GM21447 (cell line): ENCODE data around the gene GPC5.
"Not testable (repeated sequence)": the region's sequence is repeated elsewhere in the genome, so short reads cannot be mapped to it uniquely, and the experiment has no call there.

Experiments
- ATAC-seq: cut with Tn5 transposase; IDR thresholded peaks from one replicate; pipeline ENCODE4 v1.9.1; 2021; ENCODE audit not compliant: unreplicated experiment

The GPC5 gene

GRCh38 chr13:91368676-91369440 lies 29.6 kb upstream of the GPC5 start:
- no peak for ATAC-seq

DNA sequence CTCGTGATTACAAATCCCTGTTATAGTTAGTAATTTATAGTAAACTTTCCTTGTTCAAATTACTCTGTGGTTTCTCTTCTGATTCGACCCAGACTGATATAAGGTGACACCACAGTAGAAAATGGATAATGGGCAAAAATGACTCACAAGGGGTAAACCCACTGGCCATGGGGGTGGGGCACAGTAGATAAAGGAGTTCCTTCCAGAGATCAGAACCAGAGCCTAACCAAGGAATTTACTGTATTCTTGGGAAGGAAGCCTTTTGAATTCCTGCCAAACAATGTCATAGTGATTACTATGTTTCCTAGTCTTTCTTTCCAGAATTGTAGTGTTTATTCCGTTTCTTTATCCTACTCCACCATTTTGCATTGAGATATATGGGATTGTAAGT lies 29.0 kb upstream of the GPC5 start:
- ATAC-seq = no peak

- no peak for ATAC-seq
Observed at GRCh38 chr13:91370501-91370900, 27.9 kb upstream of the GPC5 start.

GRCh38 chr13:91372911-91373310 lies 25.5 kb upstream of the GPC5 start:
- ATAC-seq = no peak

- peak; percentile 99 for ATAC-seq
Observed at GRCh38 chr13:91375116-91375729, 23.2 kb upstream of the GPC5 start.

GRCh38 chr13:91381371-91381770 lies 17.1 kb upstream of the GPC5 start:
- no peak for ATAC-seq

DNA sequence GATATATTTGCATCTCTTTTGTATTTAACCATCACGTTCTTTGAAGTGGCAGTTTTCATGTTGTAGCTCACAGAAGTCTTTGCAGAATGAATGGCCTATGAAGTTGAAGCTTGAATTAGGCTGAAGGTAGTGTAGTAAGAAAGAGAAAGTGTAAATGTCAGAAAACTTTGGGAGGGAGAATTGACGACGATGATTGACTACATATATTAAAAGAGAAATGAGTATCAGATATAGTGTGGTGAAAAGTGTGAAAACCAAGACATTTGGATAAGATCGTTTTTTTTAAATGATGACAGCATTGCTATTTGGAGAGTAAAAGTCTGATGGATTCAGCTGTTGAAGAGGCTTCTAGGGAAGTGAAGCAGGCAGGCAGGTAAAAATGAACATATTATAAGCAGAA lies 14.6 kb upstream of the GPC5 start:
- ATAC-seq = no peak

- no peak for ATAC-seq
Observed at GRCh38 chr13:91384896-91385295, 13.5 kb upstream of the GPC5 start.

- ATAC-seq = no peak
Observed at GRCh38 chr13:91389186-91389585, 9.2 kb upstream of the GPC5 start.

DNA sequence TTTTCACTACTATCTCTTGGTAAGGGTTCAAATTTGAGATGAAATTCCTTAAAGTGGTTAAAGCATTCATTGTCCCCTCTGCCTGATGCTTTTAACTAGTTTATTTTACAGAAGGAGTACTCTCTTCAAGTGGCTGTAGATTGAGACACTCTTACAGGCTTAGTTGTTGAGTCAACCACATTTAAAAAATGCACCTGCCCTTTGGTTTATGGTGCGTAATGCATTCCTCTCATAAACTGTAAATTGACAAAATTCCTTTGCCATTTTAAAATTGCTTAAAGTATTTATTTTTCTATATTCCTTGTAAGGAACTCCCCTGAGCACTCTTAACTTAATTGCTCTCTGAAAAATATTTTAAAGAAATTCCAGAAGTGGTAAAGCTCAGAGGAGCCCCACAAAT lies 826 bp upstream of the GPC5 start:
- no peak for ATAC-seq

- ATAC-seq = peak; percentile 6
Observed at GRCh38 chr13:91399189-91400062, 1.0 kb downstream of the GPC5 start.

DNA sequence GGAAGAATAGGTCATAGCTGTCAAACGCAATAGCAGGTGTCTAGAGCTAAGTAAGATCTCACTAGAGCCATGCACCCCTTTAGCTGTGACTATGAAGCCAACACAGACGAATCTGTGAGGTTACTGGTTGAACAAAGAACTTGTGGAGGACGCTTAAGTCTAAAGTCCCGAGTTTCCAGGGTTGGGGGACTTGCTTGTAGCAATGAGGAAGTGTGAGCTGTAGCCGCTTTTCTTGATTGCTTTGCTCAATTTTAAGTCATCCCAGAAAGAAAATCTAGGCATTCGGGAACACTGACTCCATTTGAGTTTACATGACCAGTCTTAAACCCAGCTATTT lies 1.6 kb downstream of the GPC5 start:
- no peak for ATAC-seq

DNA sequence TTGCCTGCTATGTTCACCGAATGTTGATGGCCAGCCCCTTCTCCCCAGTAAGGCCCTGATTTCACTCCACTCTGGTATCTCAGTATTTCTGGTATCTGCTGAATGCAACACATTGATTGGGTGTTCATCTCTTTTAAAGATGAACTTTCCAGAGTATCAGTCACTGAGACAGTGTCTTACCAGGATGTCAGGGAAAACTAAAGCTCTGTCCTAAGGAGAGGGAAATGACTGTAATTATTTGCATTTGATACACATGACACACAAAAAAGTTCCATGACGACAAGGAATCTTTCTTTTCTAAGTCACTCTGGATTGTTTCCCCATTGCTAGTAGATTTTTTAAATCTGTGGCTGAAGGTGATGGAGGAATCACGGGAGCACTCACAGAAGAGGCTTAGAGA lies 2.2 kb downstream of the GPC5 start:
- no peak for ATAC-seq

DNA sequence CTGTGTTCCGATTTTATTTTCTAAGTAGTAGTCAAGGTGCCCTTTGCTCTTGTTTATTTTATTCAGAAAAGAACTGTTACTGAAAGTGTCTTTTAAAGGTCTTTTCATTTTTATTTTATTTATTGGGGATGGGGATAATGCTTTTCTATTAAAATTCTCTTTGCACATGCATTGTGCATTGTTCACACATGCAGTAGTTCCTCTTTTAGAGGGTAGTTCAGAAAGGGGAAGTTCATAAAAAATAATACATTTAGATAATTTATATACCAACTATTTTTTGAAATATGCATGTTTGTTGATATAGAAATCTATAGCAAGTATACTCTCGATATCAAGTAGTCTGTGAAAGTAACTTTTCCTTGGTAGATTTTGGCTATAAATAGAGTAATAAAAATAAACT lies 3.5 kb downstream of the GPC5 start:
- no peak for ATAC-seq

DNA sequence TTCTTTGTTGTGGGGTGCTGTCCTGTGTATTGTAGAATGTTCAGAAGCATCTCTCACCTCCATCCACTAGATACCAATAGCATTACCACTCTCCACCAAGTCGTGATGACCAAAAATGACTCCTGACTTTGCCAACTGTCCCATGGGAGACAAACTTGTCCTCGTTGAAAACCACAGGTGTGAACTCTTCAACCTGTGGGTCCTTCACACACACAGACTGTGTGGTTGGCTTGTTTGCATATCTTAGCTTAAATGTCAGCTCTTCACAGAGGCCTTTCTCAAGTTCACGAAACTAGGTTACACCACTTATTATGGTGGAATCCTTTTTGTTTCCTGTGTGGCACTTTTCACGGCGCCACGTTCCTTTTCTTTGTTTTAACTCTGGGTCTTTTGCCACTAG lies 6.8 kb downstream of the GPC5 start:
- peak; percentile 81 for ATAC-seq

GRCh38 chr13:91406619-91407018 lies 8.2 kb downstream of the GPC5 start:
- ATAC-seq = no peak

GRCh38 chr13:91408971-91409370 lies 10.6 kb downstream of the GPC5 start:
- ATAC-seq = no peak

DNA sequence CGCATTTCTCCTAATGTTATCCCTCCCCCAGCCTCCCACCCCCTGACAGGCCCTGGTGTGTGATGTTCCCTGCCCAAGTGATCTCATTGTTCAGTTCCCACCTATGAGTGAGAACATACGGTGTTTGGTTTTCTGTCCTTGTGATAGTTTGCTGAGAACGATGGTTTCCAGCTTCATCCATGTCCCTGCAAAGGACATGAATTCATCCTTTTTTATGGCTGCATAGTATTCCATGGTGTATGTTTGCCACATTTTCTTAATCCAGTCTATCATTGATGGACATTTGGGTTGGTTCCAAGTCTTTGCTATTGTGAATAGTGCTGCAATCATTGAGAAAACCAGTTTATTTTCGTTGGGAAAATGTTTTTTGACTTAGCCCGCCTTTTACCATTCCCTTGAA lies 18.2 kb downstream of the GPC5 start:
- not testable (repeated sequence) for ATAC-seq

DNA sequence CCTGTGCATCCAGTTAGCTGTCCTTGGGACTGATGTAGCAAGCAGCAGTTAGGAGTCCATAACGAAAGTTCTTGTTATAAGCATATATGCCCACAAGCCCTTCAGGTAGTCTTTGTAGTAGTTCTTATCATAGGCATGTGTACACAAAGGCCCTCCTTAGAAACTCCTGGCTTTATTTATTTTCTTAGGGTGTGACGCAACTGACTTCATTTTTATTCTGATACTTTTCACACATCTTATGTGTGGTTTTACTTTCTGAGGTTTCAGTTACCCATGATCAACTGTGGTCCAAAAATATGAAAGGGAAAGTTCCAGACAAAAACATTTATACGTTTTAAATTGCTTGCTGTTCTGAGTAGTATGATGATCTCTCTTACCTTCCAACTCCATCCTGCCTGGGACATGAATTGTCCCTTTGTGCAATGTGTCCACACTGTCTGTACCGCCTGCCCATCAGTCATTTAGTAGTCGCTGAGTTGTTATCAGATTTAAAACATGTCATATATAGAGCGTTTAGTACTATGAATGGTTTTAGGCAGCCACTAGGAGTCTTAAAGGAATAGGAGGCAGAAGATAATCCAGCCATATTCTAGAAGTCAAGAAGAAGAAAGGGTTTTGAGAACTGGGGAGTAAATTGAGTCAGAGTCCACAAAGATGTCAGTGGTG lies 19.4 kb downstream of the GPC5 start:
- ATAC-seq = no peak

DNA sequence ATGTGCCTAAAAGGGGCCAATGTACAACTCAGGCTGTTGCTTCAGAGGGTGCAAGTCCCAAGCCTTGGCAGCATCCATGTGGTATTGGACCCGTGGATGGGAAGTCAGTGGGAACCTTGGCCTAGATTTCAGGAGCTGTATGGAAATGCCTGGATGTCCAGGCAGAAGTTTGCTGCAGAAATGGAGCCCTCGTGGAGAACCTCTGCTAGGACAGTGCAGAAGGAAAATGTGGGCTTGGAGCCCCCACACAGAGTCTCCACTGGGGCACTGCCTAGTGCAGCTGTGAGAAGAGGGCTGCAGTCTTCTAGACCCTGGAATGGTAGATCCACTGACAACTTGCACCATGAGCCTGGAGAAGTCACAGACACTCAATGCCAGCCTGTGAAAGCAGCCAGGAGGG lies 28.5 kb downstream of the GPC5 start:
- no peak for ATAC-seq

- not testable (repeated sequence) for ATAC-seq
Observed at GRCh38 chr13:91438674-91439073, 40.3 kb downstream of the GPC5 start.
